SK-N-SH treated with all-trans-retinoic acid at 6 μM for 48 hours (cell line): ENCODE results near the gene ASIC3.

ENCODE experiments used
- ATAC-seq: fragments of 200-7000 bp; cut with Tn5 transposase; 3 replicates; pipeline ENCODE4 v1.9.1; 2020; ENCODE audit warnings: mild to moderate bottlenecking, moderate library complexity
- BACH2 ChIP-seq: fragments of 250-450 bp; sonication (Bioruptor Pico); IDR thresholded peaks from 2 replicates; pipeline ENCODE4 v1.9.0; 2021; ENCODE audit warnings: mild to moderate bottlenecking, borderline replicate concordance
- CSDC2 ChIP-seq: fragments of 250-450 bp; sonication (Bioruptor Pico); IDR thresholded peaks from 2 replicates; pipeline ENCODE4 v1.5.0; 2020; ENCODE audit warnings: mild to moderate bottlenecking, moderate library complexity
- ESRRG ChIP-seq: fragments of 250-450 bp; sonication (Bioruptor Pico); IDR thresholded peaks from 2 replicates; pipeline ENCODE4 v1.6.1; 2021; ENCODE audit warnings: mild to moderate bottlenecking
- GLIS3 ChIP-seq: fragments of 250-450 bp; sonication (Bioruptor Pico); IDR thresholded peaks from 2 replicates; pipeline ENCODE4 v1.5.0; 2020; ENCODE audit warnings: mild to moderate bottlenecking, moderate library complexity
- ISL1 ChIP-seq: fragments of 250-450 bp; sonication (Bioruptor Pico); IDR thresholded peaks from 2 replicates; pipeline ENCODE4 v2.1.2; 2022; ENCODE audit warnings: mild to moderate bottlenecking, moderate library complexity
- OSR1 ChIP-seq: fragments of 250-450 bp; sonication (Bioruptor Pico); IDR thresholded peaks from 2 replicates; pipeline ENCODE4 v1.8.0; 2022; ENCODE audit warnings: moderate library complexity, mild to moderate bottlenecking, inconsistent platforms
- PPARA ChIP-seq: fragments of 250-450 bp; sonication (Bioruptor Pico); IDR thresholded peaks from 2 replicates; pipeline ENCODE4 v1.5.0; 2020; ENCODE audit warnings: mild to moderate bottlenecking, borderline replicate concordance
- SNAI2 ChIP-seq: fragments of 250-450 bp; sonication (Bioruptor Pico); IDR thresholded peaks from 2 replicates; pipeline ENCODE4 v1.5.0; 2020; ENCODE audit warnings: mild to moderate bottlenecking, moderate library complexity
- TCF4 ChIP-seq: fragments of 250-450 bp; sonication (Bioruptor Pico); IDR thresholded peaks from 2 replicates; pipeline ENCODE4 v1.8.0; 2021; ENCODE audit warnings: mild to moderate bottlenecking, moderate library complexity, borderline replicate concordance
- ZC3H10 ChIP-seq: fragments of 250-450 bp; sonication (Bioruptor Pico); IDR thresholded peaks from 2 replicates; pipeline ENCODE4 v1.5.1; 2021; ENCODE audit warnings: mild to moderate bottlenecking, moderate library complexity
- ZFP3 ChIP-seq: fragments of 250-450 bp; sonication (Bioruptor Pico); IDR thresholded peaks from 2 replicates; pipeline ENCODE4 v1.5.0; 2020; ENCODE audit warnings: mild to moderate bottlenecking, moderate library complexity
- ZFP30 ChIP-seq: fragments of 450-650 bp; formaldehyde crosslinking; IDR thresholded peaks from 2 replicates; pipeline ENCODE4 v1.5.0; 2022; ENCODE audit warnings: mild to moderate bottlenecking, moderate library complexity
- ZNF565 ChIP-seq: fragments of 450-650 bp; formaldehyde crosslinking; conservative IDR thresholded peaks from 2 replicates; pipeline ENCODE4 v1.5.0; 2020; ENCODE audit warnings: low read depth, mild to moderate bottlenecking, moderate library complexity
- ZNF70 ChIP-seq: fragments of 450-650 bp; formaldehyde crosslinking; IDR thresholded peaks from 2 replicates; pipeline ENCODE4 v1.5.0; 2020; ENCODE audit warnings: mild to moderate bottlenecking, moderate library complexity
- ZNF8 ChIP-seq: fragments of 450-650 bp; formaldehyde crosslinking; IDR thresholded peaks from 2 replicates; pipeline ENCODE4 v1.5.0; 2020; ENCODE audit warnings: mild to moderate bottlenecking, moderate library complexity
- TF ChIP-seq, protein P1 (sequence below): fragments of 250-450 bp; sonication (Bioruptor Pico); IDR thresholded peaks from 2 replicates; pipeline ENCODE4 v1.8.0; 2021; ENCODE audit warnings: low read depth, mild to moderate bottlenecking, moderate library complexity, borderline replicate concordance
- TF ChIP-seq, protein P2 (sequence below): fragments of 250-450 bp; sonication (Bioruptor Pico); IDR thresholded peaks from 2 replicates; pipeline ENCODE4 v1.5.0; 2020; ENCODE audit warnings: mild to moderate bottlenecking, moderate library complexity
- TF ChIP-seq, protein P3 (sequence below): fragments of 250-450 bp; sonication (Bioruptor Pico); IDR thresholded peaks from 2 replicates; pipeline ENCODE4 v1.5.1; 2021; ENCODE audit warnings: mild to moderate bottlenecking, moderate library complexity
- TF ChIP-seq, protein P4 (sequence below): fragments of 250-450 bp; sonication (Bioruptor Pico); IDR thresholded peaks from 2 replicates; pipeline ENCODE4 v1.8.0; 2020; ENCODE audit warnings: mild to moderate bottlenecking, moderate library complexity, borderline replicate concordance
- TF ChIP-seq, protein P5 (sequence below): fragments of 250-450 bp; sonication (Bioruptor Pico); IDR thresholded peaks from 2 replicates; pipeline ENCODE4 v1.5.1; 2020; ENCODE audit warnings: low read depth, mild to moderate bottlenecking, moderate library complexity

The ASIC3 gene

DNA sequence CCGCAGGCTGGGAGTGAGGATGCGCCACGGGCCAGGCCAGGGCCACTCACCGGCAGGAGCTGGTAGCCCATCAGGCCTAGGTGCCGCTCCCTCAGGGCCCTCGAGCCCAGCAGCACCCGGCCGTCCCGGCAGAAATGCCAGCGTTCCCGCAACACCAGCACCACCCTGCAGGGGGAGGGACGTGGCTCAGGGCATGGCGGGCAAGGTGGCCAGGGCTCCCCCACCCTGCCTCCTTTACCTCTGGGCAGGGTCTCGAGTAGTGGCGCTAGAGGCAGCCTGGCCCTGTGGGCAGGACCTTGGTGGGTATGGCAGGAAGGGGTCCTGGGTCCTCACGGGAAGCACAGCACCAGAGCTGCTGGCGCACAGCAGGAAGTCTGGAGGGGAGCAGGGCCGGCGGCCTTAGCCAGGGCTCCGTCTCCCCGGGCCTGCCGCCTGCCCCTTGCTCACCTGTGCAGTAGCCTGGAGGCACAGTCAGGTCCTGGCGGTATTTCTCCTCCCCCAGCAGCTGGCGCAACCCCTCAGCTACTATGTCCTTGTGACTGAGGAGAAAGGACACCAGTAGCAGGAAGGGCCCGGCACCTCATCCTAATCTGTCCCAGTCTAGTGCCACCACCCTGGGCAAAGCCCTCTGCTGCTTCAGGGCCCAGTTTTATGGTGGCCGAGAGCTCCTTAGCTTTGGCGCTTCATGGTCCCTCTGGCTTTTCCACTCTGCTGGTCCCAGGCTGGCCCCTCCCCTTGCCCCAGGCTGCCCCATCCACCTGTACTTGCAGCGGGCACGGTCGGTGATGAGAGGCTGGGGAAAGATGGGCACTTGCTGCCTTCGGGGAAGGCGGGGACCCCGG is 28.8 kb downstream of the ASIC3 start:
- TF ChIP-seq GLIS3 (0 out of 2 replicates have a peak, but pooled peaks have one; percentile 47), TCF4 (CRISPR knock-in tag) (no peak)
- peak; percentile 15 for ATAC-seq

DNA sequence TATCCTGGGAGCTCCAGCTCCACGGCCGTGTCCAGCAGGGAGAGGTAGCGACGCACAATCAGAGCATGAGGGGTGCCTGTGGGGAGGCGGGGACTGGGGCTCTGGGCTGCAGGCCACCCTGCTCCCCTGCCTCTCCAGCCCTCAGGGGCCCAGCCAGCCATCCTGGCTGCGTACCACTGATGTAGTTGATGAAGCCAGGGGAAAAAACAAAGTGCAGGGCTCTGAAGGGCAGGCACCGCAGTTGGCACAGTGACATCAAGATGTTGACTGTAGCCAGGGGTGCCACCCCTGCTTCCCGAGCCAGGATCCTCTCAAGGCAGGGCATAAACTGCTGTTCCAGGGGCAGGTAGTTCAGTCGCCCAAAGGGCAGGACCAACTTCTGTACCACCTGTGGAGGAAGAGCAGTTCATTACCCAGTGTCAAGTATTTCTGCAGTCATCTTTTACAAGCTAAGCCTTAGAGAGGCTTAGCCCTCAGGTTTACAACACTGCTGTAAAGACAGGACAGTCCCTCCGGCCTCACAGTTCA is 29.4 kb downstream of the ASIC3 start:
- TF ChIP-seq ISL1 (CRISPR knock-in tag): no peak
- no peak for TF ChIP-seq ZC3H10 (CRISPR knock-in tag)
- no peak for TF ChIP-seq OSR1 (CRISPR knock-in tag)
- no peak for TF ChIP-seq TCF4 (CRISPR knock-in tag)
- TF ChIP-seq, protein P1, sequence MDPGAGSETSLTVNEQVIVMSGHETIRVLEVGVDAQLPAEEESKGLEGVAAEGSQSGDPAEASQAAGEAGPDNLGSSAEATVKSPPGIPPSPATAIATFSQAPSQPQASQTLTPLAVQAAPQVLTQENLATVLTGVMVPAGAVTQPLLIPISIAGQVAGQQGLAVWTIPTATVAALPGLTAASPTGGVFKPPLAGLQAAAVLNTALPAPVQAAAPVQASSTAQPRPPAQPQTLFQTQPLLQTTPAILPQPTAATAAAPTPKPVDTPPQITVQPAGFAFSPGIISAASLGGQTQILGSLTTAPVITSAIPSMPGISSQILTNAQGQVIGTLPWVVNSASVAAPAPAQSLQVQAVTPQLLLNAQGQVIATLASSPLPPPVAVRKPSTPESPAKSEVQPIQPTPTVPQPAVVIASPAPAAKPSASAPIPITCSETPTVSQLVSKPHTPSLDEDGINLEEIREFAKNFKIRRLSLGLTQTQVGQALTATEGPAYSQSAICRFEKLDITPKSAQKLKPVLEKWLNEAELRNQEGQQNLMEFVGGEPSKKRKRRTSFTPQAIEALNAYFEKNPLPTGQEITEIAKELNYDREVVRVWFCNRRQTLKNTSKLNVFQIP (CRISPR knock-in tag): no peak
- TF ChIP-seq CSDC2 (CRISPR knock-in tag): no peak
- TF ChIP-seq, protein P2, sequence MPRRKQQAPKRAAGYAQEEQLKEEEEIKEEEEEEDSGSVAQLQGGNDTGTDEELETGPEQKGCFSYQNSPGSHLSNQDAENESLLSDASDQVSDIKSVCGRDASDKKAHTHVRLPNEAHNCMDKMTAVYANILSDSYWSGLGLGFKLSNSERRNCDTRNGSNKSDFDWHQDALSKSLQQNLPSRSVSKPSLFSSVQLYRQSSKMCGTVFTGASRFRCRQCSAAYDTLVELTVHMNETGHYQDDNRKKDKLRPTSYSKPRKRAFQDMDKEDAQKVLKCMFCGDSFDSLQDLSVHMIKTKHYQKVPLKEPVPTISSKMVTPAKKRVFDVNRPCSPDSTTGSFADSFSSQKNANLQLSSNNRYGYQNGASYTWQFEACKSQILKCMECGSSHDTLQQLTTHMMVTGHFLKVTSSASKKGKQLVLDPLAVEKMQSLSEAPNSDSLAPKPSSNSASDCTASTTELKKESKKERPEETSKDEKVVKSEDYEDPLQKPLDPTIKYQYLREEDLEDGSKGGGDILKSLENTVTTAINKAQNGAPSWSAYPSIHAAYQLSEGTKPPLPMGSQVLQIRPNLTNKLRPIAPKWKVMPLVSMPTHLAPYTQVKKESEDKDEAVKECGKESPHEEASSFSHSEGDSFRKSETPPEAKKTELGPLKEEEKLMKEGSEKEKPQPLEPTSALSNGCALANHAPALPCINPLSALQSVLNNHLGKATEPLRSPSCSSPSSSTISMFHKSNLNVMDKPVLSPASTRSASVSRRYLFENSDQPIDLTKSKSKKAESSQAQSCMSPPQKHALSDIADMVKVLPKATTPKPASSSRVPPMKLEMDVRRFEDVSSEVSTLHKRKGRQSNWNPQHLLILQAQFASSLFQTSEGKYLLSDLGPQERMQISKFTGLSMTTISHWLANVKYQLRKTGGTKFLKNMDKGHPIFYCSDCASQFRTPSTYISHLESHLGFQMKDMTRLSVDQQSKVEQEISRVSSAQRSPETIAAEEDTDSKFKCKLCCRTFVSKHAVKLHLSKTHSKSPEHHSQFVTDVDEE (CRISPR knock-in tag): no peak
- no peak for TF ChIP-seq ZFP3
- TF ChIP-seq ZNF8: no peak
- TF ChIP-seq SNAI2: no peak
- TF ChIP-seq, protein P3, sequence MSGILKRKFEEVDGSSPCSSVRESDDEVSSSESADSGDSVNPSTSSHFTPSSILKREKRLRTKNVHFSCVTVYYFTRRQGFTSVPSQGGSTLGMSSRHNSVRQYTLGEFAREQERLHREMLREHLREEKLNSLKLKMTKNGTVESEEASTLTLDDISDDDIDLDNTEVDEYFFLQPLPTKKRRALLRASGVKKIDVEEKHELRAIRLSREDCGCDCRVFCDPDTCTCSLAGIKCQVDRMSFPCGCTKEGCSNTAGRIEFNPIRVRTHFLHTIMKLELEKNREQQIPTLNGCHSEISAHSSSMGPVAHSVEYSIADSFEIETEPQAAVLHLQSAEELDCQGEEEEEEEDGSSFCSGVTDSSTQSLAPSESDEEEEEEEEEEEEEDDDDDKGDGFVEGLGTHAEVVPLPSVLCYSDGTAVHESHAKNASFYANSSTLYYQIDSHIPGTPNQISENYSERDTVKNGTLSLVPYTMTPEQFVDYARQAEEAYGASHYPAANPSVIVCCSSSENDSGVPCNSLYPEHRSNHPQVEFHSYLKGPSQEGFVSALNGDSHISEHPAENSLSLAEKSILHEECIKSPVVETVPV: no peak
- TF ChIP-seq ZNF565 (CRISPR knock-in tag): no peak
- TF ChIP-seq BACH2: no peak
- no peak for TF ChIP-seq ZFP30 (CRISPR knock-in tag)
- no peak for TF ChIP-seq GLIS3
- TF ChIP-seq, protein P4, sequence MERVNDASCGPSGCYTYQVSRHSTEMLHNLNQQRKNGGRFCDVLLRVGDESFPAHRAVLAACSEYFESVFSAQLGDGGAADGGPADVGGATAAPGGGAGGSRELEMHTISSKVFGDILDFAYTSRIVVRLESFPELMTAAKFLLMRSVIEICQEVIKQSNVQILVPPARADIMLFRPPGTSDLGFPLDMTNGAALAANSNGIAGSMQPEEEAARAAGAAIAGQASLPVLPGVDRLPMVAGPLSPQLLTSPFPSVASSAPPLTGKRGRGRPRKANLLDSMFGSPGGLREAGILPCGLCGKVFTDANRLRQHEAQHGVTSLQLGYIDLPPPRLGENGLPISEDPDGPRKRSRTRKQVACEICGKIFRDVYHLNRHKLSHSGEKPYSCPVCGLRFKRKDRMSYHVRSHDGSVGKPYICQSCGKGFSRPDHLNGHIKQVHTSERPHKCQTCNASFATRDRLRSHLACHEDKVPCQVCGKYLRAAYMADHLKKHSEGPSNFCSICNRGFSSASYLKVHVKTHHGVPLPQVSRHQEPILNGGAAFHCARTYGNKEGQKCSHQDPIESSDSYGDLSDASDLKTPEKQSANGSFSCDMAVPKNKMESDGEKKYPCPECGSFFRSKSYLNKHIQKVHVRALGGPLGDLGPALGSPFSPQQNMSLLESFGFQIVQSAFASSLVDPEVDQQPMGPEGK (CRISPR knock-in tag): no peak
- TF ChIP-seq, protein P5, sequence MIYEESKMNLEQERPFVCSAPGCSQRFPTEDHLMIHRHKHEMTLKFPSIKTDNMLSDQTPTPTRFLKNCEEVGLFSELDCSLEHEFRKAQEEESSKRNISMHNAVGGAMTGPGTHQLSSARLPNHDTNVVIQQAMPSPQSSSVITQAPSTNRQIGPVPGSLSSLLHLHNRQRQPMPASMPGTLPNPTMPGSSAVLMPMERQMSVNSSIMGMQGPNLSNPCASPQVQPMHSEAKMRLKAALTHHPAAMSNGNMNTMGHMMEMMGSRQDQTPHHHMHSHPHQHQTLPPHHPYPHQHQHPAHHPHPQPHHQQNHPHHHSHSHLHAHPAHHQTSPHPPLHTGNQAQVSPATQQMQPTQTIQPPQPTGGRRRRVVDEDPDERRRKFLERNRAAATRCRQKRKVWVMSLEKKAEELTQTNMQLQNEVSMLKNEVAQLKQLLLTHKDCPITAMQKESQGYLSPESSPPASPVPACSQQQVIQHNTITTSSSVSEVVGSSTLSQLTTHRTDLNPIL (CRISPR knock-in tag): no peak
- TF ChIP-seq PPARA (CRISPR knock-in tag): no peak
- TF ChIP-seq ZNF70 (CRISPR knock-in tag): no peak
- TF ChIP-seq ESRRG: no peak
- no peak for ATAC-seq

DNA sequence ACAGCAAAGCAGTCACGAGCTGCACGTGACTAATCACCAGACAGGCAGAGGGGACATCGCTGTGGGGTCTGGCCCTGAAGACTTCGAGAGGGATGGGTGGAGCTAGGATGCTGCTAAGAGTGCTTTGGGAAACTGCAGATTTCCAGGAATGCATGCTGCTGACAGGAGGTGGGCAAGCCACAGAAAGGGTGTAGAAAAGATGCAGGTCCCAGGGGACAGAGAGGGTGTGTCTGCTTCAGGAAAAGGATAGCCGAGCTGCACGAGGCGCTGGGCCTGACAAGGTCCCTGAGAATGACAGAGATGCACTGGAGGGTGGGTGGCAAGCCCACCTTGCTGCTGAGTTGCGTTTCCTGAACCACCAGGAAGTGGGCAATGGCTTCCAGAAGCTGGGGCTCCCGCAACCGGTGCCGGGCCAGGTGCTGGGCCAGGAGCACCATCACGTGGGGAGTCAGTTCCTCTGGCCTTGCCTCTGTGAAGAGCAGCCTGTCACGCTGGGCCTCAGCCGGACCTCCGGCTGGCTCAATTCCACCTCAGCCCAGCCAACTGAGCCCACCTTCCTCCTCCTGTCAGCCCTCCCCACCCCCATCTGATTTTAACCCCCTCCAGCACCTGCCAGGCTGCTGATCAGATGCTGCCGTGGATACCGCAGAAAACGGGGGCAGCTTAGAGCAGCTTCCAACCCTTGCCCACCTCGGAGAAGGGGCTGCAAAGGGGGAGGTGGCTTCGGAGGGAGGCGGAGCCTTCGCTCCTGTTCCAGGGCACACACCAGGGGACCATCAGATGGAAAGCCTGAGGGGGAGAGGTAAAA is 30.1 kb downstream of the ASIC3 start:
- no peak for ATAC-seq
- no peak for TF ChIP-seq BACH2
- TF ChIP-seq, protein P3: no peak
- TF ChIP-seq, protein P1 (CRISPR knock-in tag): no peak
- TF ChIP-seq, protein P2 (CRISPR knock-in tag): no peak
